GM12878 (cell line): ENCODE measurements around the gene NXN. TPM values are rescaled to one million over a fixed set of nuclear protein-coding genes. Genes with fewer than 3 reads are reported as not detected.

Experiments used
- ATAC-seq: fragments of 200-7000 bp; cut with Tn5 transposase; 3 replicates; pipeline ENCODE4 v1.9.1; 2020; ENCODE audit warnings: mild to moderate bottlenecking, moderate library complexity
- BruUV-seq: library from RNA; stranded (reverse); fragments of 400-500 nt; replicated peaks from 2 replicates; lab custom pipeline; 2021; lab: Mats Ljungman, UMichigan
- CTCF ChIA-PET: fragments of 300-600 bp; sonication (Branson Sonifier 250); formaldehyde crosslinking; extraction: SDS; loops from one replicate; lab custom pipeline; 2021; ENCODE audit warnings: inconsistent platforms; lab: Yijun Ruan, JAX
- POLR2A ChIA-PET: fragments of 350-600 bp; formaldehyde crosslinking; extraction: SDS; loops from one replicate; lab custom pipeline; 2021; ENCODE audit warnings: inconsistent platforms; lab: Charles Lee
- RAD21 ChIA-PET: fragments of 300-600 bp; sonication (Branson Sonifier 250); formaldehyde crosslinking; loops from one replicate; lab custom pipeline; 2023; ENCODE audit warnings: antibody characterized with exemption; ENCODE audit not compliant: unreplicated experiment; lab: Charles Lee
- SMC1A ChIA-PET: fragments of 300-600 bp; sonication (Branson Sonifier 250); formaldehyde crosslinking; loops from one replicate; lab custom pipeline; 2023; ENCODE audit not compliant: unreplicated experiment, uncharacterized antibody; lab: Charles Lee
- DNase-seq: peaks from one replicate; pipeline ENCODE4 v3.0.0-alpha.2; 2011; ENCODE audit warnings: low read depth, low spot score
- FAIRE-seq: peaks from 3 replicates; lab custom pipeline; 2011; peaks lifted over from hg19 to GRCh38; lab: Jason Lieb, UNC
- H2AFZ ChIP-seq: 2 replicates; pipeline ENCODE4 v1.6.0; 2011; ENCODE audit warnings: low read depth, low read length, control low read depth; ENCODE audit not compliant: control insufficient read depth
- H3K27ac ChIP-seq: 2 replicates; pipeline ENCODE4 v1.5.1; 2011; ENCODE audit warnings: control low read depth; ENCODE audit not compliant: control insufficient read depth, insufficient read depth
- H3K27me3 ChIP-seq, 2 experiments: replicated peaks in 1 of 2; 2 replicates each; pipeline versions ENCODE4 v1.6.0 to v1.6.1; 2011; ENCODE audit warnings: low read length in 1 of 2; ENCODE audit not compliant: control insufficient read depth in 2 of 2, insufficient read depth in 2 of 2
- H3K36me3 ChIP-seq, 2 experiments: 2 replicates each; pipeline ENCODE4 v1.5.1; 2011; ENCODE audit warnings: low read length in 1 of 2; ENCODE audit not compliant: control insufficient read depth in 2 of 2, insufficient read depth in 2 of 2
- H3K4me1 ChIP-seq: 2 replicates; pipeline ENCODE4 v1.6.1; 2011; ENCODE audit warnings: mild to moderate bottlenecking, low read length, moderate library complexity, mixed read lengths; ENCODE audit not compliant: control insufficient read depth, insufficient read depth
- H3K4me2 ChIP-seq: 2 replicates; pipeline ENCODE4 v1.6.0; 2011; ENCODE audit warnings: control low read depth; ENCODE audit not compliant: control insufficient read depth, insufficient read depth
- H3K4me3 ChIP-seq: fragments of 200-600 bp; sonication (generic); 2 replicates; pipeline ENCODE4 v1.5.1; 2016
- H3K79me2 ChIP-seq: 2 replicates; pipeline ENCODE4 v1.6.0; 2011; ENCODE audit warnings: low read length; ENCODE audit not compliant: control insufficient read depth, insufficient read depth
- H3K9ac ChIP-seq: 2 replicates; pipeline ENCODE4 v1.8.0; 2011; ENCODE audit warnings: low read length, control low read depth, mixed read lengths; ENCODE audit not compliant: control insufficient read depth, insufficient read depth
- H3K9me3 ChIP-seq: replicated peaks from 3 replicates; pipeline ENCODE4 v1.5.1; 2011; ENCODE audit warnings: mild to moderate bottlenecking, low read length; ENCODE audit not compliant: control insufficient read depth, insufficient read depth
- H4K20me1 ChIP-seq: 2 replicates; pipeline ENCODE4 v1.6.0; 2011; ENCODE audit not compliant: control insufficient read depth, insufficient read depth
- KAT2A ChIP-seq: conservative IDR thresholded peaks from 2 replicates; pipeline ENCODE4 v1.6.1; 2011; ENCODE audit warnings: low read depth, low read length; ENCODE audit not compliant: control insufficient read depth
- NFYA ChIP-seq: IDR thresholded peaks from 2 replicates; pipeline ENCODE4 v1.6.1; 2011; ENCODE audit warnings: low read depth, mild to moderate bottlenecking, low read length, improper control_type of control experiment, borderline replicate concordance
- NRF1 ChIP-seq: conservative IDR thresholded peaks from 2 replicates; pipeline ENCODE4 v1.6.1; 2011; ENCODE audit warnings: mild to moderate bottlenecking, low read depth, low read length, improper control_type of control experiment
- SKIL ChIP-seq: fragments of 450-650 bp; IDR thresholded peaks from 2 replicates; pipeline ENCODE4 v1.6.1; 2017; ENCODE audit warnings: mild to moderate bottlenecking, low read depth, inconsistent platforms; ENCODE audit not compliant: poor library complexity, severe bottlenecking
- SPI1 ChIP-seq: IDR thresholded peaks from 2 replicates; pipeline ENCODE4 v1.6.1; 2011; ENCODE audit warnings: low read depth, mild to moderate bottlenecking, low read length, moderate library complexity, borderline replicate concordance; ENCODE audit not compliant: insufficient read depth
- SREBF1 ChIP-seq: IDR thresholded peaks from 2 replicates; pipeline ENCODE4 v1.6.1; 2012; ENCODE audit warnings: mild to moderate bottlenecking, low read length
- TAF1 ChIP-seq: IDR thresholded peaks from 2 replicates; pipeline ENCODE4 v1.6.1; 2011; ENCODE audit warnings: mild to moderate bottlenecking, low read depth, low read length, borderline replicate concordance
- WGBS: methylation state at CpG from one replicate; pipeline ENCODE4 v1.1.6; 2016; ENCODE audit warnings: low lambda C conversion rate; ENCODE audit not compliant: insufficient replicate concordance, insufficient coverage; ENCODE audit errors: missing lambda C conversion rate; 5-methylcytosine and 5-hydroxymethylcytosine counted together
- in situ Hi-C: fragments of 300-500 bp; cut with MboI; formaldehyde crosslinking; loops from 9 replicates; pipeline ENCODE4 v1.14.3; 2018; ENCODE audit warnings: mixed read lengths
- intact Hi-C: fragments of 100-400 bp; cut with micrococcal nuclease; formaldehyde crosslinking; loops from one replicate; pipeline ENCODE4 v1.14.2; 2022; ENCODE audit not compliant: unreplicated experiment
- polyA plus RNA-seq, 11 experiments: library from polyadenylated mRNA; depleted of rRNA in 4 of 11; unstranded in 6 of 11; stranded (reverse) in 5 of 11; fragments of >200 nt; fragmentation: Nextera tagmentation in 4 of 11; fragmentation: Illumina TruSeq in 1 of 11; extraction: Ambion mirVana in 4 of 11; extraction: Trizol in 1 of 11; gene quantifications; 1 replicate in 1 of 11; 2 replicates in 10 of 11; pipeline versions ENCODE4 v1.2.1 to v1.2.3, GENCODE V29; 2011 to 2016; ENCODE audit warnings: inconsistent platforms in 2 of 11, missing spikeins in 2 of 11, low read depth in 1 of 11
- total RNA-seq, 4 experiments: library from RNA; depleted of rRNA in 3 of 4; stranded (reverse); fragments of >200 nt in 3 of 4; fragmentation: Illumina TruSeq in 1 of 4; extraction: Trizol in 1 of 4; gene quantifications; 2 replicates each; pipeline versions ENCODE4 v1.2.1 to v1.2.3, GENCODE V29; 2013 to 2021
- TF ChIP-seq, protein P1 (sequence below): IDR thresholded peaks from 2 replicates; pipeline ENCODE4 v1.6.1; 2012; ENCODE audit warnings: improper control_type of control experiment, low read depth, low read length; ENCODE audit not compliant: insufficient replicate concordance
- TF ChIP-seq, protein P2 (sequence below): fragments of 450-650 bp; IDR thresholded peaks from 2 replicates; pipeline ENCODE4 v1.6.1; 2016; ENCODE audit warnings: mild to moderate bottlenecking

Gene NXN
- total and polyA plus RNA-seq, 10 of the 15 experiments (the other 5 are each of a cell fraction or from before 2014, with no cell fraction given): 0.04 to 1.2 (median 0.30) TPM

GRCh38 chr17:869086-869485, 110.5 kb downstream of the NXN start (continued):
- TF ChIP-seq, protein P1, sequence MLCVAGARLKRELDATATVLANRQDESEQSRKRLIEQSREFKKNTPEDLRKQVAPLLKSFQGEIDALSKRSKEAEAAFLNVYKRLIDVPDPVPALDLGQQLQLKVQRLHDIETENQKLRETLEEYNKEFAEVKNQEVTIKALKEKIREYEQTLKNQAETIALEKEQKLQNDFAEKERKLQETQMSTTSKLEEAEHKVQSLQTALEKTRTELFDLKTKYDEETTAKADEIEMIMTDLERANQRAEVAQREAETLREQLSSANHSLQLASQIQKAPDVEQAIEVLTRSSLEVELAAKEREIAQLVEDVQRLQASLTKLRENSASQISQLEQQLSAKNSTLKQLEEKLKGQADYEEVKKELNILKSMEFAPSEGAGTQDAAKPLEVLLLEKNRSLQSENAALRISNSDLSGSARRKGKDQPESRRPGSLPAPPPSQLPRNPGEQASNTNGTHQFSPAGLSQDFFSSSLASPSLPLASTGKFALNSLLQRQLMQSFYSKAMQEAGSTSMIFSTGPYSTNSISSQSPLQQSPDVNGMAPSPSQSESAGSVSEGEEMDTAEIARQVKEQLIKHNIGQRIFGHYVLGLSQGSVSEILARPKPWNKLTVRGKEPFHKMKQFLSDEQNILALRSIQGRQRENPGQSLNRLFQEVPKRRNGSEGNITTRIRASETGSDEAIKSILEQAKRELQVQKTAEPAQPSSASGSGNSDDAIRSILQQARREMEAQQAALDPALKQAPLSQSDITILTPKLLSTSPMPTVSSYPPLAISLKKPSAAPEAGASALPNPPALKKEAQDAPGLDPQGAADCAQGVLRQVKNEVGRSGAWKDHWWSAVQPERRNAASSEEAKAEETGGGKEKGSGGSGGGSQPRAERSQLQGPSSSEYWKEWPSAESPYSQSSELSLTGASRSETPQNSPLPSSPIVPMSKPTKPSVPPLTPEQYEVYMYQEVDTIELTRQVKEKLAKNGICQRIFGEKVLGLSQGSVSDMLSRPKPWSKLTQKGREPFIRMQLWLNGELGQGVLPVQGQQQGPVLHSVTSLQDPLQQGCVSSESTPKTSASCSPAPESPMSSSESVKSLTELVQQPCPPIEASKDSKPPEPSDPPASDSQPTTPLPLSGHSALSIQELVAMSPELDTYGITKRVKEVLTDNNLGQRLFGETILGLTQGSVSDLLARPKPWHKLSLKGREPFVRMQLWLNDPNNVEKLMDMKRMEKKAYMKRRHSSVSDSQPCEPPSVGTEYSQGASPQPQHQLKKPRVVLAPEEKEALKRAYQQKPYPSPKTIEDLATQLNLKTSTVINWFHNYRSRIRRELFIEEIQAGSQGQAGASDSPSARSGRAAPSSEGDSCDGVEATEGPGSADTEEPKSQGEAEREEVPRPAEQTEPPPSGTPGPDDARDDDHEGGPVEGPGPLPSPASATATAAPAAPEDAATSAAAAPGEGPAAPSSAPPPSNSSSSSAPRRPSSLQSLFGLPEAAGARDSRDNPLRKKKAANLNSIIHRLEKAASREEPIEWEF: no peak
- TF ChIP-seq, all 136 proteins: peak for 0

DNA sequence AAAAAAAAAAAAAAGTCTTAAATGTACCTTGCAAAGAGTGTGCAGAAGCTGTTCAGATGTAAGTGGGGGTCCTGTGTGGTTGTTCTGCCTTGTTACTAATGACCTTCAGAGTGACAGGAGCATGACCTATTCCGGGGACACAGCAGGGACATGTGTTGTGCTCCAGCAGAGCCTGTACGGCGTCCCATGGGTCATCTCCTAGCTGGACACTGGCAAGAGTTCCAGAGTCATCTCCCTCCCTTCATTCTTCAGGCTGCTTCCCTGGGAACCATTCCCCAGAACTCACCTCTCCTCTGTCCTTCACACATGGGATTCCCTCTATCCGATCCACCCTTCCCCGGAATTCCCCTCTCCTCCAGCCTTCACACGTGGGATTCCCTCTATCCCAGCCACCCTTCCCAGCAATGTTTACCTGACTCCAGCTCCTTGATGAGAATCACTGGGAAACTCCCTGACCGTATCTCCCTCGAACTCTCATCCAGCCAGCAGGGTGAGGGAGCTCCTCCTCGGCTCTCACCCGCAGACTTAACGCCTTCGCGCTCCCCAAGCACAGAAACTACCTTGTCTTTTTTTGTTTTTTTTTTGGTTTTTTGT, 111.6 kb downstream of the NXN start:
- ChIA-PET RAD21 (no interaction called here), SMC1A (no interaction called here), CTCF (interaction anchor here (2.2 kb wide), 1 partner anchor 11 kb away, joined by 7 read pairs; no protein-coding TSS in a partner anchor), POLR2A (no interaction called here)
- no peak for FAIRE-seq
- intact Hi-C loops (no loop called here), in situ Hi-C loops (no loop called here)
- BruUV-seq: no TSS peak
- DNase-seq: no peak
- no peak for ATAC-seq
- H3K79me2 ChIP-seq: no peaks in the 10 kb centered on the region
- H3K4me2 ChIP-seq: no peak overlapping the region
- H3K36me3 ChIP-seq: no peaks in the 10 kb centered on the region
- H3K27ac ChIP-seq: no peak overlapping the region
- 49% methylated on average over 13 of the region's 13 CpGs for WGBS
- peaks cover 3% of the 10 kb centered on the region in 2 experiments; a peak in 2 of 4 replicates for H3K27me3 ChIP-seq
- H3K9ac ChIP-seq: no peak overlapping the region
- no peak overlapping the region for H2AFZ ChIP-seq
- H4K20me1 ChIP-seq: no peaks in the 10 kb centered on the region
- no peaks in the 10 kb centered on the region; the same call in 2 of the 3 replicates for H3K9me3 ChIP-seq
- H3K4me3 ChIP-seq: no peak overlapping the region
- H3K4me1 ChIP-seq: no peaks in the 10 kb centered on the region
- TF ChIP-seq SPI1 (no peak), NFYA (no peak), KAT2A (no peak), SREBF1 (no peak), NRF1 (no peak), SKIL (no peak), TAF1 (no peak)
- TF ChIP-seq, protein P2, sequence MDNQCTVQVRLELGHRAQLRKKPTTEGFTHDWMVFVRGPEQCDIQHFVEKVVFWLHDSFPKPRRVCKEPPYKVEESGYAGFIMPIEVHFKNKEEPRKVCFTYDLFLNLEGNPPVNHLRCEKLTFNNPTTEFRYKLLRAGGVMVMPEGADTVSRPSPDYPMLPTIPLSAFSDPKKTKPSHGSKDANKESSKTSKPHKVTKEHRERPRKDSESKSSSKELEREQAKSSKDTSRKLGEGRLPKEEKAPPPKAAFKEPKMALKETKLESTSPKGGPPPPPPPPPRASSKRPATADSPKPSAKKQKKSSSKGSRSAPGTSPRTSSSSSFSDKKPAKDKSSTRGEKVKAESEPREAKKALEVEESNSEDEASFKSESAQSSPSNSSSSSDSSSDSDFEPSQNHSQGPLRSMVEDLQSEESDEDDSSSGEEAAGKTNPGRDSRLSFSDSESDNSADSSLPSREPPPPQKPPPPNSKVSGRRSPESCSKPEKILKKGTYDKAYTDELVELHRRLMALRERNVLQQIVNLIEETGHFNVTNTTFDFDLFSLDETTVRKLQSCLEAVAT: no peak
